Astrocyte (in vitro differentiated cells and primary cell): ENCODE results near the gene GDF9. TPM values are rescaled to one million over a fixed set of nuclear protein-coding genes. Genes with fewer than 3 reads are reported as not detected.
A peak's percentile ranks its signal among the peaks of the same experiment; 100 is the strongest.

Experiments
- DNase-seq: peaks from one replicate; pipeline ENCODE4 v3.0.0-alpha.2; 2010; ENCODE audit warnings: low read depth
- FAIRE-seq: peaks from 2 replicates; lab custom pipeline; 2011; peaks lifted over from hg19 to GRCh38; lab: Jason Lieb, UNC
- H2AFZ ChIP-seq: 2 replicates; pipeline ENCODE4 v1.6.0; 2012; ENCODE audit warnings: low read depth, low read length, inconsistent platforms
- H3K27ac ChIP-seq: 2 replicates; pipeline ENCODE4 v1.5.1; 2011; ENCODE audit warnings: low read depth, low read length, inconsistent platforms
- H3K27me3 ChIP-seq: 2 replicates; pipeline ENCODE4 v1.6.0; 2011; ENCODE audit warnings: low read length, inconsistent platforms; ENCODE audit not compliant: insufficient read depth
- H3K36me3 ChIP-seq: 2 replicates; pipeline ENCODE4 v1.5.1; 2011; ENCODE audit warnings: low read length, inconsistent platforms; ENCODE audit not compliant: insufficient read depth
- H3K4me1 ChIP-seq: 2 replicates; pipeline ENCODE4 v1.5.1; 2011; ENCODE audit warnings: low read length, inconsistent platforms; ENCODE audit not compliant: insufficient read depth
- H3K4me2 ChIP-seq: 2 replicates; pipeline ENCODE4 v1.6.0; 2012; ENCODE audit warnings: low read length, inconsistent platforms
- H3K4me3 ChIP-seq: 2 replicates; pipeline ENCODE4 v1.5.1; 2011; ENCODE audit warnings: low read depth, mild to moderate bottlenecking, low read length, inconsistent platforms; ENCODE audit not compliant: insufficient read depth
- H3K79me2 ChIP-seq: 2 replicates; pipeline ENCODE4 v1.6.0; 2012; ENCODE audit warnings: mild to moderate bottlenecking, low read length, inconsistent platforms; ENCODE audit not compliant: insufficient read depth
- H3K9ac ChIP-seq: 2 replicates; pipeline ENCODE4 v1.6.0; 2012; ENCODE audit warnings: mild to moderate bottlenecking, low read length, inconsistent platforms
- H3K9me3 ChIP-seq: 2 replicates; pipeline ENCODE4 v1.5.1; 2012; ENCODE audit warnings: low read depth, mild to moderate bottlenecking, low read length, inconsistent platforms; ENCODE audit not compliant: insufficient read depth
- H4K20me1 ChIP-seq: 2 replicates; pipeline ENCODE4 v1.6.0; 2012; ENCODE audit warnings: low read length, inconsistent platforms; ENCODE audit not compliant: insufficient read depth
- H3K27ac Mint-ChIP-seq: one replicate; pipeline ENCODE4 v1.8.0; 2021; ENCODE audit warnings: mild to moderate bottlenecking, mixed read lengths; ENCODE audit not compliant: unreplicated experiment
- H3K27me3 Mint-ChIP-seq: one replicate; pipeline ENCODE4 v1.8.0; 2021; ENCODE audit warnings: low read depth, mixed read lengths; ENCODE audit not compliant: unreplicated experiment
- H3K36me3 Mint-ChIP-seq: one replicate; pipeline ENCODE4 v1.8.0; 2021; ENCODE audit warnings: low read depth, mixed read lengths; ENCODE audit not compliant: unreplicated experiment
- H3K4me1 Mint-ChIP-seq: one replicate; pipeline ENCODE4 v1.8.0; 2021; ENCODE audit warnings: low read depth, mixed read lengths; ENCODE audit not compliant: unreplicated experiment
- H3K4me3 Mint-ChIP-seq: one replicate; pipeline ENCODE4 v1.8.0; 2021; ENCODE audit warnings: mild to moderate bottlenecking, moderate library complexity, mixed read lengths; ENCODE audit not compliant: unreplicated experiment
- H3K9me3 Mint-ChIP-seq: one replicate; pipeline ENCODE4 v1.8.0; 2021; ENCODE audit warnings: mild to moderate bottlenecking, mixed read lengths; ENCODE audit not compliant: unreplicated experiment
- CTCF ChIP-seq: IDR thresholded peaks from 2 replicates; pipeline ENCODE4 v1.5.1; 2011; ENCODE audit warnings: low read depth, mild to moderate bottlenecking, inconsistent platforms, low read length, moderate library complexity; ENCODE audit not compliant: insufficient read depth
- EZH2 ChIP-seq: IDR thresholded peaks from 2 replicates; pipeline ENCODE4 v1.6.1; 2012; ENCODE audit warnings: mild to moderate bottlenecking, low read length, inconsistent platforms; ENCODE audit not compliant: insufficient read depth
- total RNA-seq: library from RNA; stranded (reverse); gene quantifications from 2 replicates; pipeline ENCODE4 v1.2.1, GENCODE V29; 2021

GDF9 gene
- total RNA-seq, 1 donor from 2014 or later, result 0.34 TPM

- no peak overlapping the region for H3K9ac ChIP-seq
- peaks cover 59% of the 10 kb centered on the region for H3K79me2 ChIP-seq
- DNase-seq (no peak), FAIRE-seq (no peak)
- H3K36me3 Mint-ChIP-seq, result peaks cover 33% of the 10 kb centered on the region
- TF ChIP-seq CTCF, result no peak
- TF ChIP-seq EZH2, result no peak
- H3K36me3 ChIP-seq, result peaks cover 78% of the 10 kb centered on the region
- H3K4me1 Mint-ChIP-seq, result peaks cover 12% of the 10 kb centered on the region
- H4K20me1 ChIP-seq, result peaks cover 67% of the 10 kb centered on the region
- no peaks in the 10 kb centered on the region for H3K27me3 ChIP-seq
- H3K4me1 ChIP-seq, result no peaks in the 10 kb centered on the region
- no peaks in the 10 kb centered on the region for H3K27me3 Mint-ChIP-seq
- no peak overlapping the region for H3K27ac ChIP-seq
- no peak overlapping the region for H3K4me2 ChIP-seq
- no peak overlapping the region for H3K4me3 ChIP-seq
- H2AFZ ChIP-seq, result no peak overlapping the region
- no peaks in the 10 kb centered on the region for H3K9me3 Mint-ChIP-seq
- no peaks in the 10 kb centered on the region for H3K9me3 ChIP-seq
- no peak overlapping the region for H3K4me3 Mint-ChIP-seq
- H3K27ac Mint-ChIP-seq, result peak overlapping the region; percentile 47
Observed at GRCh38 chr5:132895719-132896305, 29.5 kb upstream of the GDF9 start.

GRCh38 chr5:132890817-132891216, 24.5 kb upstream of the GDF9 start:
- Histone ChIP-seq H3K4me3 (no peak overlapping the region), H3K36me3 (peaks cover 82% of the 10 kb centered on the region), H4K20me1 (peaks cover 57% of the 10 kb centered on the region), H3K79me2 (peaks cover 48% of the 10 kb centered on the region), H3K4me1 (no peaks in the 10 kb centered on the region), H2AFZ (no peak overlapping the region), H3K27ac (no peak overlapping the region), H3K27me3 (no peaks in the 10 kb centered on the region), H3K4me2 (no peak overlapping the region), H3K9ac (no peak overlapping the region), H3K9me3 (no peaks in the 10 kb centered on the region)
- Mint-ChIP-seq H3K27me3 (no peaks in the 10 kb centered on the region), H3K36me3 (peaks cover 26% of the 10 kb centered on the region), H3K9me3 (no peaks in the 10 kb centered on the region), H3K4me3 (no peak overlapping the region), H3K4me1 (peaks cover 14% of the 10 kb centered on the region), H3K27ac (no peak overlapping the region)
- no peak for FAIRE-seq
- TF ChIP-seq CTCF (no peak), EZH2 (no peak)
- DNase-seq, result no peak

- Mint-ChIP-seq H3K36me3 (peaks cover 20% of the 10 kb centered on the region), H3K4me1 (peaks cover 14% of the 10 kb centered on the region), H3K4me3 (no peak overlapping the region), H3K9me3 (no peaks in the 10 kb centered on the region), H3K27ac (no peak overlapping the region), H3K27me3 (no peaks in the 10 kb centered on the region)
- no peak overlapping the region for H3K27ac ChIP-seq
- H3K9me3 ChIP-seq, result no peaks in the 10 kb centered on the region
- H3K79me2 ChIP-seq, result peaks cover 35% of the 10 kb centered on the region
- TF ChIP-seq EZH2, result no peak
- TF ChIP-seq CTCF, result no peak
- no peaks in the 10 kb centered on the region for H3K4me1 ChIP-seq
- no peak overlapping the region for H3K9ac ChIP-seq
- no peak overlapping the region for H2AFZ ChIP-seq
- no peak overlapping the region for H3K4me3 ChIP-seq
- no peaks in the 10 kb centered on the region for H3K27me3 ChIP-seq
- DNase-seq, result no peak
- no peak overlapping the region for H3K4me2 ChIP-seq
- H4K20me1 ChIP-seq, result peaks cover 45% of the 10 kb centered on the region
- no peak for FAIRE-seq
- H3K36me3 ChIP-seq, result peaks cover 71% of the 10 kb centered on the region
Observed at GRCh38 chr5:132889501-132889900, 23.2 kb upstream of the GDF9 start.
